Measurements from ENCODE around the gene HYAL3.

HYAL3 gene

DNA sequence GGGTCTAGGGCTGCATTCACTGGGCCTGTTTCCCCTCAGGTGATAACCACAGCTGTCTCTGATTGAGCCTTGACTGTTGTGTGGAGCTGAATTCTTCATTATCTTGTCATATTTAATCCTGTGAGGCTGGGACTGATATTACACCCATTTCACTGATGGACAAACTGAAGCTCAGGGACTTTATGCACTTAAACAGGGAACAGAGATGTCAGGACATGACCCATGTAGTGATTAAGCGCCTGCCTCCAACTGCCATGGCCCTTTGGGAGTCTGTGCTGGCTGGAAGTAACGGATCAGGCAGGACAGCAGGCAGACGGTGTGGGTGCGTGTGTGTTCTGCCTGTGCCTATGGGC lies 55.7 kb downstream of the HYAL3 start:
- Histone ChIP-seq H3K9me3 (ENCODE audit: insufficient read depth, low read length, severe bottlenecking) (no peaks in the 10 kb centered on the region), H4K20me1 (ENCODE audit: insufficient read depth, low read length) (peaks cover 90% of the 10 kb centered on the region), H3K79me2 (ENCODE audit: insufficient read depth, low read length) (peaks cover 97% of the 10 kb centered on the region), H3K4me2 (ENCODE audit: insufficient read depth, low read length) (no peak overlapping the region), H3K4me1 (ENCODE audit: insufficient read depth, low read length) (peaks cover 65% of the 10 kb centered on the region), H3K9ac (ENCODE audit: low read depth, low read length) (no peak overlapping the region), H3K27ac (ENCODE audit: low read length) (no peak overlapping the region), H3K36me3 (ENCODE audit: insufficient read depth, low read length) (peaks cover 75% of the 10 kb centered on the region), H2AFZ (ENCODE audit: low read depth, low read length) (no peak overlapping the region), H3K4me3 (ENCODE audit: low read depth in 1 of 2, low read length in 2 of 2) (no peak overlapping the region), H3K27me3 (ENCODE audit: insufficient read depth, low read length, poor library complexity) (no peaks in the 10 kb centered on the region)
- DNase-seq (no peak), ATAC-seq (ENCODE audit: insufficient read depth, low read depth) (no peak)
- TF ChIP-seq CTCF (IDR thresholded peaks at IDR 0.05; ENCODE audit: borderline replicate concordance, extremely low read depth, low read length, poor library complexity, severe bottlenecking) (no peak), EZH2 (IDR thresholded peaks at IDR 0.05; ENCODE audit: borderline replicate concordance, low read depth, low read length, severe bottlenecking) (no peak)

- DNase-seq (no peak), ATAC-seq (ENCODE audit: insufficient read depth, low read depth) (no peak)
- Histone ChIP-seq H3K4me2 (ENCODE audit: insufficient read depth, low read length) (no peak overlapping the region), H3K36me3 (ENCODE audit: insufficient read depth, low read length) (peaks cover 75% of the 10 kb centered on the region), H3K4me1 (ENCODE audit: insufficient read depth, low read length) (peaks cover 70% of the 10 kb centered on the region), H3K79me2 (ENCODE audit: insufficient read depth, low read length) (peaks cover 97% of the 10 kb centered on the region), H3K9ac (ENCODE audit: low read depth, low read length) (no peak overlapping the region), H3K9me3 (ENCODE audit: insufficient read depth, low read length, severe bottlenecking) (no peaks in the 10 kb centered on the region), H3K27ac (ENCODE audit: low read length) (no peak overlapping the region), H3K4me3 (ENCODE audit: low read depth in 1 of 2, low read length in 2 of 2) (no peak overlapping the region), H2AFZ (ENCODE audit: low read depth, low read length) (no peak overlapping the region), H3K27me3 (ENCODE audit: insufficient read depth, low read length, poor library complexity) (no peaks in the 10 kb centered on the region), H4K20me1 (ENCODE audit: insufficient read depth, low read length) (peaks cover 90% of the 10 kb centered on the region)
- TF ChIP-seq CTCF (IDR thresholded peaks at IDR 0.05; ENCODE audit: borderline replicate concordance, extremely low read depth, low read length, poor library complexity, severe bottlenecking) (no peak), EZH2 (IDR thresholded peaks at IDR 0.05; ENCODE audit: borderline replicate concordance, low read depth, low read length, severe bottlenecking) (no peak)
These were observed 56.2 kb downstream of the HYAL3 start for GRCh38 chr3:50242851-50243542.

Measured in DND-41 (cell line).